Lower leg skin (tissue), 3 donors: Measurements from ENCODE around the gene SLC47A2.

Experiments used
- POLR2A ChIP-seq, 2 donors: fragments of 450-650 bp; IDR thresholded peaks; one replicate each; pipeline ENCODE4 v1.6.1; 2016 to 2017; ENCODE audit warnings: antibody characterized with exemption in 2 of 2, mild to moderate bottlenecking in 1 of 2, moderate library complexity in 1 of 2
- TF ChIP-seq, protein P1 (sequence below), 3 donors: fragments of 450-650 bp; IDR thresholded peaks; one replicate each; pipeline ENCODE4 v1.5.1; 2016; ENCODE audit warnings: antibody characterized with exemption in 3 of 3, mild to moderate bottlenecking in 3 of 3, moderate library complexity in 2 of 3

DNA sequence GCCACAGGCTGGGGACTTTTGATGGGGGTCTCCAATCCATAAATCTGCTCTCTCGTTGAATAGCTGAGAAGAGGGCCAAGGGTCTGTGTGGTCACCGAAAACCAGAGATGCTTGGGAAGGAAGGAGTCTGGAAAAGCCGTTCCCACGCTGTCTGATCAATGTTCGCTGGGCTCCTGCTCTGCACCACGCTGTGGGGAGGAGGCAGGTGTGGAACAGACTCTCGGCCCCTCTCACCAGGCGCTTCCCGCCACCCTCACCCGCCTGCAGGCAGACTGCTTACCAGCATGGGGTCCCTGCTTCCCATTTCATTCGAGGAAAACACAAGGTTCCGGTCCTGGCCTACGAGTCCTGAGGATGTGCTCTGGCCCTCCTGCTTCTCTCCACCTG lies 32.4 kb upstream of the SLC47A2 start:
- no peak for TF ChIP-seq POLR2A (IDR thresholded peaks at IDR 0.05)
- TF ChIP-seq, protein P1, sequence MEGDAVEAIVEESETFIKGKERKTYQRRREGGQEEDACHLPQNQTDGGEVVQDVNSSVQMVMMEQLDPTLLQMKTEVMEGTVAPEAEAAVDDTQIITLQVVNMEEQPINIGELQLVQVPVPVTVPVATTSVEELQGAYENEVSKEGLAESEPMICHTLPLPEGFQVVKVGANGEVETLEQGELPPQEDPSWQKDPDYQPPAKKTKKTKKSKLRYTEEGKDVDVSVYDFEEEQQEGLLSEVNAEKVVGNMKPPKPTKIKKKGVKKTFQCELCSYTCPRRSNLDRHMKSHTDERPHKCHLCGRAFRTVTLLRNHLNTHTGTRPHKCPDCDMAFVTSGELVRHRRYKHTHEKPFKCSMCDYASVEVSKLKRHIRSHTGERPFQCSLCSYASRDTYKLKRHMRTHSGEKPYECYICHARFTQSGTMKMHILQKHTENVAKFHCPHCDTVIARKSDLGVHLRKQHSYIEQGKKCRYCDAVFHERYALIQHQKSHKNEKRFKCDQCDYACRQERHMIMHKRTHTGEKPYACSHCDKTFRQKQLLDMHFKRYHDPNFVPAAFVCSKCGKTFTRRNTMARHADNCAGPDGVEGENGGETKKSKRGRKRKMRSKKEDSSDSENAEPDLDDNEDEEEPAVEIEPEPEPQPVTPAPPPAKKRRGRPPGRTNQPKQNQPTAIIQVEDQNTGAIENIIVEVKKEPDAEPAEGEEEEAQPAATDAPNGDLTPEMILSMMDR (IDR thresholded peaks at IDR 0.05) = no peak
